ENCODE results near the gene ZBTB18.
A peak's percentile ranks its signal among the peaks of the same experiment; 100 is the strongest.

- TF ChIP-seq, protein P1, sequence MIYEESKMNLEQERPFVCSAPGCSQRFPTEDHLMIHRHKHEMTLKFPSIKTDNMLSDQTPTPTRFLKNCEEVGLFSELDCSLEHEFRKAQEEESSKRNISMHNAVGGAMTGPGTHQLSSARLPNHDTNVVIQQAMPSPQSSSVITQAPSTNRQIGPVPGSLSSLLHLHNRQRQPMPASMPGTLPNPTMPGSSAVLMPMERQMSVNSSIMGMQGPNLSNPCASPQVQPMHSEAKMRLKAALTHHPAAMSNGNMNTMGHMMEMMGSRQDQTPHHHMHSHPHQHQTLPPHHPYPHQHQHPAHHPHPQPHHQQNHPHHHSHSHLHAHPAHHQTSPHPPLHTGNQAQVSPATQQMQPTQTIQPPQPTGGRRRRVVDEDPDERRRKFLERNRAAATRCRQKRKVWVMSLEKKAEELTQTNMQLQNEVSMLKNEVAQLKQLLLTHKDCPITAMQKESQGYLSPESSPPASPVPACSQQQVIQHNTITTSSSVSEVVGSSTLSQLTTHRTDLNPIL (CRISPR knock-in tag; IDR thresholded peaks at IDR 0.05; ENCODE audit: low read depth) = no peak
- TF ChIP-seq SNAI2 (CRISPR knock-in tag; IDR thresholded peaks at IDR 0.05) = no peak
- no peak for TF ChIP-seq RARB (CRISPR knock-in tag; IDR thresholded peaks at IDR 0.05)
- TF ChIP-seq ZFP30 (CRISPR knock-in tag; IDR thresholded peaks at IDR 0.05) = no peak
- TF ChIP-seq ZC3H10 (CRISPR knock-in tag; IDR thresholded peaks at IDR 0.05) = no peak
- no peak for TF ChIP-seq TOX (CRISPR knock-in tag; IDR thresholded peaks at IDR 0.05; ENCODE audit: borderline replicate concordance)
- peak; percentile 56; the same call in 1 of the 2 replicates for TF ChIP-seq ZNF8 (CRISPR knock-in tag; IDR thresholded peaks at IDR 0.05)
- TF ChIP-seq, protein P2, sequence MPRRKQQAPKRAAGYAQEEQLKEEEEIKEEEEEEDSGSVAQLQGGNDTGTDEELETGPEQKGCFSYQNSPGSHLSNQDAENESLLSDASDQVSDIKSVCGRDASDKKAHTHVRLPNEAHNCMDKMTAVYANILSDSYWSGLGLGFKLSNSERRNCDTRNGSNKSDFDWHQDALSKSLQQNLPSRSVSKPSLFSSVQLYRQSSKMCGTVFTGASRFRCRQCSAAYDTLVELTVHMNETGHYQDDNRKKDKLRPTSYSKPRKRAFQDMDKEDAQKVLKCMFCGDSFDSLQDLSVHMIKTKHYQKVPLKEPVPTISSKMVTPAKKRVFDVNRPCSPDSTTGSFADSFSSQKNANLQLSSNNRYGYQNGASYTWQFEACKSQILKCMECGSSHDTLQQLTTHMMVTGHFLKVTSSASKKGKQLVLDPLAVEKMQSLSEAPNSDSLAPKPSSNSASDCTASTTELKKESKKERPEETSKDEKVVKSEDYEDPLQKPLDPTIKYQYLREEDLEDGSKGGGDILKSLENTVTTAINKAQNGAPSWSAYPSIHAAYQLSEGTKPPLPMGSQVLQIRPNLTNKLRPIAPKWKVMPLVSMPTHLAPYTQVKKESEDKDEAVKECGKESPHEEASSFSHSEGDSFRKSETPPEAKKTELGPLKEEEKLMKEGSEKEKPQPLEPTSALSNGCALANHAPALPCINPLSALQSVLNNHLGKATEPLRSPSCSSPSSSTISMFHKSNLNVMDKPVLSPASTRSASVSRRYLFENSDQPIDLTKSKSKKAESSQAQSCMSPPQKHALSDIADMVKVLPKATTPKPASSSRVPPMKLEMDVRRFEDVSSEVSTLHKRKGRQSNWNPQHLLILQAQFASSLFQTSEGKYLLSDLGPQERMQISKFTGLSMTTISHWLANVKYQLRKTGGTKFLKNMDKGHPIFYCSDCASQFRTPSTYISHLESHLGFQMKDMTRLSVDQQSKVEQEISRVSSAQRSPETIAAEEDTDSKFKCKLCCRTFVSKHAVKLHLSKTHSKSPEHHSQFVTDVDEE (CRISPR knock-in tag; IDR thresholded peaks at IDR 0.05) = no peak
- TF ChIP-seq PATZ1 (CRISPR knock-in tag; IDR thresholded peaks at IDR 0.05; ENCODE audit: borderline replicate concordance) = no peak
These were observed 6.7 kb upstream of the ZBTB18 start for GRCh38 chr1:244044423-244044822.

All from SK-N-SH treated with all-trans-retinoic acid at 6 μM for 48 hours (cell line).